GM19467 (cell line): ENCODE data around the gene FCHSD1.
"Not testable (repeated sequence)": the region's sequence is repeated elsewhere in the genome, so short reads cannot be mapped to it uniquely, and the experiment has no call there.

Experiments
- ATAC-seq: cut with Tn5 transposase; IDR thresholded peaks from one replicate; pipeline ENCODE4 v1.9.1; 2021; ENCODE audit warnings: mild to moderate bottlenecking, moderate library complexity; ENCODE audit not compliant: unreplicated experiment

FCHSD1 gene

DNA sequence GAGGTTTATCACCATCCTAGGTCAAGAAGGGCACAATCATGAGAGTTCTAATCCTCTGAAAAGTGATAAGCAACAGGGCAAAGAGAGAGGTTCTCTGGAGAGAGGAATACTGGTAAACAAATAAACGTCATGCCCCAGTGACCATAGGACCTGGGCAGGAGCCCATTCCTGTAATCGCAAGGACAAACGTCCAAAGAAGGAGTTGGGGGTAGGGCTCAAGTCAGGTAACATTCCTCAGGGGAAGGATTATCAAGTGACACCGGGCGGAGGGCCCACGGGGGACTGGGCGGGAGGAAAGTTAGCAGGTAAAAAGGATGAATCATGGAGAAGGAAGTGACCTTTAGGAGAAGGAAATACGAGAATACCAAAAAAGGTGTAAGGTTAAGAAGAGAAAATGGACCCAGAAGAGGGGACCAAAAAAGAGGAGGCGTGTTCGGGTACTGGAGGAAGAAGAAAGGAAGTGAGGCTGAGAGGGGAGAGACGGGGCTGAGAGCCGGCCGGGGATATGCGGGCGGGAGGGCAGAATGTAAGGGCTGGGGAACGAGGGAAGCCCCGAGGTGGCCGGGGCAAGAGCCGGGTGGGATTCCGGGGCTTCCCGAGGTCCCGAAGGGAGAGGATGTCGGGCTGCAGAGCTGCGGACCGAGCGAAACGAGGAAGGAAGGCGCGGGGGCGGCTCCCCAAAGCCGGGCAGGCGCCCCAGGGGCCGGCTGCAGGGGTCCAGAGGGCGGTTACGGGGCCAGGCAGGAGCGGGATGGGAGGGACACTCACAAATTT is 33.0 kb downstream of the FCHSD1 start:
- ATAC-seq: peak; percentile 28

DNA sequence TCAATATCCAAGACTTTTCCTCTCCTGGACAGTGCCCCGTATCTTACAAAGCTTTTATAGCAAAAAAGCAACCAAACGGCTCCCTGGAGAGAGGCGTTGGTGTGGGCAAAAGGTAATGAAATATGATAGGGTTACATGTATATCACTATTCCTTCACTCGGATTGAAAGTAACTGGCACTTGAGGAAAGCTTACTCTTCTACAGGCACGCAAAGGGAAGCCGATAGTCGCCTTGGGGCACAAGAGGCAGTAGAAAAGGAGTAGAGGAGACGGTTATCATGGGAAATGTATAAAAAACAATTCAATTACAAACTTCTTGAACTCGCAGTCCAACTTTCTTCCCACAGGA is 33.6 kb downstream of the FCHSD1 start:
- no peak for ATAC-seq

DNA sequence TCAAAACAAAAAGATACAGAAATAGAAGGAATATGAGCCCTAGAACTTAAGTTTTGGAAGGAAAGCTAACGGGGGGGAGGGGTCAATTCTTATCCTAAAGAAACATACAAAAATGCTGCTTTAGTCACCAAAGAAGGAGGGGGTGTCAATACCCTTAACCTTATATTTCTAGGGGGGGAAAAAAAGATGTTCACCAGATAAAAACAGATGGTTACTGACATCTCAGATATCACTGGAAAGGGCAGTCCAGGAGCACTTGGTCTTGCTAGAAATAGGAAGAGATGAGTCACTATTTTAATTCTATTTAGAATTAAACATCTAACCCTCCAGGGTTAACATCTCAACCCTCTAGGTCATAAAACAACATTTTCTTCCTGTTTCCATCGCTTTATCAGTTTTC is 34.1 kb downstream of the FCHSD1 start:
- no peak for ATAC-seq

DNA sequence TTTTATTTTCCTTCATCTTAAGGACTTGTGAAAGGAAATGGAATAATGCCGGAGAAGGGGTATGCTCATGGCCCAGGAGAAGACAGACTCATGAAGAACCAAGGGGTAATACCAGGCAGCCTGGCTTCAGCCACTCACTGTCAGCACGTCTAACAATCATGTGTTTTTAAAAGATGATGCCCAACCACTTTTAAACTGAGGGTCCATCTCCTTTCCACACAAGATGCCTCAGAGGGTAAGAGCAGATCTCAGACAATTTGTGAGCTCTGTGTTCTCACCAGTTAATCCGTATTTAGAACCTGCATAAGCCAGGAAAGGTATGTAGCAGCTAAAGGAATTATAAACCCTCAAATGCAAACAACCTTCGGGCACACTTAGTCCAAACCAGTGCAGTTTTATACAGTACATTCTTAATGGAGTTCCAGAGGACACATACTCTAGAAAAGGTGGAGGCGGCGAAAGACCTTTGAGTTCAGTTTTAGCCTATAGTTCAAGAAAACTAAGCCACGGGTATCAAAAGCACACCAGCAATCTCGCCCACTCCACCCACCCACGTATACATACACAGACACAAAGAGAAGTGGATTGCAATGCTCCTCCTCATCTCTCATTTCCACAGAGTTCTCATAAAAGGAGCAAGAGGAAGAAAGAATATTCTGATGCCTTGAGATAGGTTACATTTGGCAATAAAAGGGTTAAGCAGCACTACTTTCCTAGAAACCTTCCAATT is 35.1 kb downstream of the FCHSD1 start:
- no peak for ATAC-seq

DNA sequence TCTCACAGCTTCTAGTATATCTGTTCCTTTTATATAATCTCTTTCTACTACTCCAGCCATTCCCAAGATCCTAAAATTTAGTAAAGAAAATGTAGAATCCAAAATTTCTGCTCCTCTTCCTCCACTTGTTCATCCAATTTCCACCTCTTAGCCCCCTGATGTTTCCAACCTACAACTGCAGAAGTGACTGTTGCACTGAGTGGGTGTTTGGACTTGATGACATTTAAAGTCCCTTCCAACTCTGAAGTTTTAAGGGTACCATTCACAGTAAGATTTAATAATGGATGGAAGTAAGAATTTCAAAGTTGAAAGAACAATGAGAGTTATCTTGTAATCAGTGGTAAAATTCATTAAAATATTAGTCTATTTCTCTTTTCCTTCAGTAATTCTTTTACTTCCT is 37.9 kb downstream of the FCHSD1 start:
- ATAC-seq: no peak

DNA sequence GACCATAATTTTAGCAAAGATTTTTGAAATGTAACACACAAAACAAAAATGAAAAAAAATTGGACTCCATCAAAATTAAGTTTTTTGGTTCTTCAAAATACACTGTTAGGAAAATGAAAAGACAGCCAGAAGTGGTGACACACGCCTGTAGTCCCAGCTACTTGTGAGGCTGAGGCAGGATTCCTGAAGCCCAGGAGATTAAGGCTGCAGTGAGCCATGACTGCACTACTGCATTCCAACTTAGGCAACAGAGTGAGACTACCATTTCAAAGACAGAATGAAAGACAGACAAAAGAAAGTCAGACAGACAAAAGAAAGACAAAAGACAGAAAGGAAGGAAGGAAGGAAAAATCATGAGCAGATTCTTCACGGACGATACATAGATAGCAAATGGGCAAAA is 39.9 kb downstream of the FCHSD1 start:
- ATAC-seq: no peak

DNA sequence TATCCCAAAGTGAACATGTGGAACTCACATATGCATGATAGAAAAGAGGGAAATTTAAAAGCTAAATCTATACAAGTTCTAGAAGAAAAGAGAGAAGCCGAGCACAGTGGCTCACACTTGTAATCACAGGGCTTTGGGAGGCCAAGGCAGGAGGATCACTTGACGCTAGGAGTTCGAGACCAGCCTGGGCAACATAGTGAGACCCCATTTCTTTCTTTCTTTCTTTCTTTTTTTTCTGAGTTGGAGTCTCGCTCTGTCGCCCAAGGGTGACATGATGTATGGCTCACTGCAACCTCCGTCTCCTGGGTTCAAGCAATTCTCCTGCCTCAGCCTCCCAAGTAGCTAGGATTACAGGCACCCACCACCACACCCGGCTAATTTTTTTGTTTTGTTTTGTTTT is 41.3 kb downstream of the FCHSD1 start:
- not testable (repeated sequence) for ATAC-seq

DNA sequence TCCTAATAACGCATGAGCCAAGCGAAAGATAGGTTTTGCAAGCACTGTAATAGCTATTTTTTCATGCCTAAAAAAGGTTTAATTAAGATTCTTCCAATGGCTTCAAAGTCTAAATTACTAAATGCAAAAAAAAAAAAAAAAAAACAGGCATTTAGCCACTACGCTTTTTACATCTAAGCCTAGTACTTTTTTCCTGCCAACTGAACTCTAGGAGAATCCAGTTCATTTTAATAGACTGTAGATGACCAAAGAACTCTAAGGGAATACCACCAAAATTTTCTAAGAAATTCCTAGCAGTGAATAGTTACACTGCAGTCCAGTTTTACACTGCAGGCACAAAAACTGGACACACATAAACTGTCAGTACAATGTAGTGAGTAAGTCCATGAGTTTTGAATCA is 42.2 kb downstream of the FCHSD1 start:
- no peak for ATAC-seq

DNA sequence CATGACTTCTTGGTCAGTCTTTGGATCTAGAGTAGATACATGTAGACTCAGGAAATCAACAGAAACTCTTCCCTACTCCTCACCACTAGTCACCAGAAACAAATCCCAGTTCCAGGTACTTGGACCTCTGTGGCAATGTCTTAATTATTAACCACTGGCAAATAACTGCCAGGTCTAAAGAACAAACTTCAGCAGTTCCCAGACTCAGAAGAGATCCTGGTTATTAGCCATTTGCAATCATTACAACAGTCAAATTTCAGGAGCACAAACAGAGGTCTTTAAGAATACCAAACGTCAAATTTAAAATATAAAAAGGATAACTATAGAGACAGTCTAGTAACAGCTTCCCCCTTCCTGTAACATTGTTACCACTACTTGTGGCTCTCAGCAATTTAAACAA is 42.7 kb downstream of the FCHSD1 start:
- no peak for ATAC-seq

DNA sequence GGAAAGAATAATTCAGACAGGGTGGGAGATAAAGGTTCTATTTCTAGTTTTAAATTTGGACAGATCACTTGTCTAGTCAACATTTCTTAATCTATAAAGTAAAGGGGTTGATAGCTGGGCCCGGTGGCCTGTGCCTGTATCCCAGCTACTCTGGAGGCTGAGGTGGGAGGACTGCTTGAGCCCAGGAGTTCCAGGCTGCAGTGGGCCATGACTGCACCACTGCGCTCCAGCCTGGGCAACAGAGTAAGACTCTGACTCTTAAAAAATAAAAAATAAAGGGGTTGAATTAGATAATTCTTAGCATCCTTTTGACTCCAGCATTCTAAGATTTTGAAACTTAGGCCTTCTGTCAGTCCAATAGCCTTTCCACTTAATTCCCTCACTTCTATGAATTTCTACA is 43.2 kb downstream of the FCHSD1 start:
- no peak for ATAC-seq

DNA sequence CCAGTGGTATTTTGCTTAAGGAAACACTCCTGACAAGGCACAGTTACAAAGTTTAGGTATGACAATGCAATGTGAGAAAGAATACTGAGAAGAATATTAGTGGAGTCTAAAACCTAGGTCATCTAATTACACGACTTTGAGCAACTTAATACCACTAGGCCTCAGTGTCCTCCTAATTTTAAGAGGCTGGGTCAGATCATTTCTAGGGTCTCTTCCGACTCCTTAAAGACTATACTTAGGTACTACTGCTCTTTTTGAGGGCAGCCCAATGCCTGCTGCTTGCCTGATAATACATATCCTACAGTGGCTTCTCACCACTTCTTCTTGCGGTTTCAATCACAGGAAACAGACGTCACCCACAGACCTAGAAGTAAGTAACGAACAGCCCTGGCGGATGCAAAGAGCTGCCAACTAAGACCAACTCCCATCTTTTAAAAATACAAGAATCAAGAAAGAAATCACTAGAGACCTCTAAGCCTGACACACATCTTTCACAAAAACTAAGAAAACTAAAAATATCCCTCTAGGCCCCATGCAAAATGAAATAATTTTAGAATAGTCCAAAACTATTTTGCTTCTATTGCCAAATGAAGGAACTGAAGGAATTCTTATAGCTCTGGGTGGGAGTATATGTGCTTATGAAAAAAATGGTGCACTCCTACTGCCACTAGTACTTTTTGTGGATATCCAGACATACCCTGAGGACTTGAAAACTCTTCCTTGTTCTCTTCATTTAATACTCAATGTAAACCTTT is 45.5 kb downstream of the FCHSD1 start:
- peak; percentile 97 for ATAC-seq

DNA sequence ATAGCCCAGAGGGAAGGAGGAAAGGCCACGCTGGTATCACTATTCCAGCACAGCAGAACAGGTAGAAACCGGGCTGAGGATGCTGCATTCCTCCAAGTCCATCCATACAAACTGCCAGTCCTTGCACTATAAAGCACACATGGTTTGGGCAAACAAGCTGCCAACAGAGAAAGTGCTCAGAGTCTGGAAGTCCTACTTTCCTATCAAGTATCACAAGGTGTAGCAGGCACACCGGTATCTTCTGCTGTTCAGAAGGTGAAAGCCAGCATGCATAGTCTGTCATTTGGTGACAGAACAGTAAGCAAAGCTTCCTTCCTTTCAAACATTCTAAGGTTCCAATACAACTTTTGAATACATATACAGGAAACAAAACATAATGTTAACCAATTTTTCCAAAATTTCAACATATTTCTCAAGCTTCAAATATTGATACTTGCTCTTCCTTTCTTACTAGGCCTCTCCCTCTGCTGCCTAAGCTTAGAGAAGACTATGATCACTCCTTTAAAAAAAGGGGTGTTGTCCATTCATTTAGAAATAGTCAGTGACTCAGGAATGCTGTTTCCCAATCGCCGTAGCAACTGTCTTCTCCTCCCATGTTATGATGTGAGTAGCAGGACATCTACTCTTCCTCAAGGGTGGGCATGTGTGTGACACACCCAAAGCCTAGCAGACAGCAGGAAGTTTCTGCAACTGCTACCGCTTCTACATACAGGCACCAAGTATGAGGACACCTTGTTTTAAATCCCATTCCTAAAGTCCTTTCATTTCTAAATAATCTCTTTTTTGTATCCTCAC is 47.1 kb downstream of the FCHSD1 start:
- no peak for ATAC-seq

DNA sequence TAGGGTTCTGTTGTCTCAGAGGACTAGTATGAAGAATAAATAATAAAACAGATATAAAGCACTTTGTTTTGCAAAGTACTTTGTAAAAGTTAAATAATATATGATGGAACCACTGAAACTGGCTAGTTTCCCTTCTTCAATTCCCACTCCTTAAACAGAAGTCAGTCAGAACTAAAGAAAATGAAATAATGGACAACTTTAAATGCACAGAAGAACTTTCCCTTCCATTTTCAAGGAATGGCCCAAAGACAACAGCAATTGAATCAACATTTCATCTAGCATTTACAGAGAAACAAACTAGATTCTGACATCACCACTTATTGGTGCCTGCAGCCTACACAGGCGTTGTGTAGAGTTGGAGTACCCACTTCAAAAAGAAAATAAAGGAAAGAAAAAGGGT is 48.6 kb downstream of the FCHSD1 start:
- ATAC-seq: no peak

DNA sequence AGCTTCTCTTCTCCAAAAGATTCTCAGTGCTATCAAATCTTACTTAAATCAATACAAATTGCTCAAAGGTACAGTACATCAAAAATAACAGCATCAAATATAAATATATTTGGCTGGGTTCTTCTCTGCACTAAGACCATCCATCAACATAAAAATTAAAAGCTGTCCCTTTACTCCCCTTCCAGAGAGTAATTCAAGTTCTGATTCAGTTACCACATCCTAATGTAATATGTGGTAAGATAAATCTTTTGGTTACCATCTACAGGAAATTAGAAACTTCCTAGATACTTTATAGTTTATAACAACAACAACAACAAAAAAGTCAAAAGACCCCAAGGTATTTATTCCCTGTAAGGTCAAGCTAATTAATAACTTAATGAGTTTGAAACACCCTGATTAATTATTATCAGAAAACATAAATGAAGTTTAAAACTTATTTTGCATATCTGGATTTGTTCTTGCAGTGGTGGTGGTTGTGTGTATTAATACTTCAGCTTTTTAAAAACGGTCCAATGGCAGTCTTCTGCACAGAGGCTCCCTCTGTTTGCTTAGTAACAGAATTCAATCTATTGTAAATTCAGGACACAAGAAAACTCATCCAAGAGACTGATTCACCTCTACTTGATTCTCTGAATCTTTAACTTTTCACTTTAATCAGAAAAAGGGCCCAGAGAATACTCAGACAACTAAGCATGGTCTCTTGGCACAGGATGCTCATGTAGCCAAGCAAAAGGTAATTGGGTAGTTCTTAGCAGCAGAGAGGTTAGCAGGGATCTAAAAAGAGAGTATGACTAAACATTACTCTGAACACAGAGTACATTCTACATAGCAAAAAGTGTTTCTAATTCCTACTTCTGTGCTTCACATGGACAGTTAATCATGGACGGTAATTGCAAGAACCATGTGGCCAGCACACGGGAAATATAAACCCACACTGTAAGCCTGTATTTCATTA is 52.5 kb downstream of the FCHSD1 start:
- no peak for ATAC-seq

DNA sequence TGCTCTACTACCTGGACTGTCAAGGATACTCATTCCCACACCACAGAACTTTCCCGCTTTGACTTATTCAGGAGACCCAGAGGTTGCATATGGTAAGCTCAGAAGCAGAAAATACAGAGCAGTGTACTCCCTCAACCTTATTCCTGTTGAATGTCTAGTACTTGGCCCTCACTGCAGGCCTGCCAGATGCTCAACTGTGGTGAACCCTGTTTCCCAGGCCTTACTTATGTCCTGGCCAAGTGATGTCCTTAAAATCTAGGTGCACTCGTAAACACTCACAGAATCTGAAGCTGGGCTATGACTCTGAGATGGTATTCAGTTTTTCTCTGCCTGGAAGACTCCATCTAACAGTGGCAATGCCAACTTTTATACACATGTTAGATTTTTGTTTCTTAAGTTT is 53.4 kb downstream of the FCHSD1 start:
- ATAC-seq: no peak

DNA sequence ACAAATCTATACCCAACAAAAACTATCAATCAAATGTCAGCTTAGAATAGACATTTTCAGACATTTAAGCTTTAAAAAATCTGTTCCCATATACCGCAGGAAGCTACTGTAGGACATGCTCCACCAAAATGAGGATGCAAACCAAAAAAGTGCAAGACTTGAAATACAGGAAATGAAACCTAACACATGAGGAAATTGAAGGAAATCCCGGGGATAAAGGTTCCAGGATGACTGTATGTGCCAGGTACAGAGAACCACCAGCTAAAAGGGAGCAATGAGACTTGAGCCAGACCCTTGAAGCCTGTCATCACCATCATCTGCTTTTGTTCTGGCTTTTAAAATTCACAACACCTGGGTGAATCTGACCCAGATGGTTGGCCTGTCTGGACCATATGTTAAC is 53.8 kb downstream of the FCHSD1 start:
- ATAC-seq: no peak

DNA sequence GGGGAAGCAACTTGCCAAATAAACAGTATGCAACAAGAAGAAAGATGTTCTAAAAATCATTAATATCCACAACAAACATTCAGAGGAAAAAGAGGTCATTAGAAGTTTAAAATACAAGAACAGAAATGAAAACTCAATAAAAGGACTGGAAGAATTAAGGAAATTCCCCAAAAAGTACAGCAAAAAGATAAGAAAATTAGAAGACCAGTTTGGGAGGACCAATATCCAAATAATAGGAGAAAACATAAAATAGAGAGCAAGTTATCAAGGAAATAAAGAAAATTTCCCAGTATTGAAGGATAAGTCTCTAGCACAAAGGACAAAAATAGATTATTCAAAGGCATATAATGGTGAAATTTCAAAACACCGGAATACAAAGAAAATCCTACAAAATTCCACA is 54.4 kb downstream of the FCHSD1 start:
- ATAC-seq: no peak

DNA sequence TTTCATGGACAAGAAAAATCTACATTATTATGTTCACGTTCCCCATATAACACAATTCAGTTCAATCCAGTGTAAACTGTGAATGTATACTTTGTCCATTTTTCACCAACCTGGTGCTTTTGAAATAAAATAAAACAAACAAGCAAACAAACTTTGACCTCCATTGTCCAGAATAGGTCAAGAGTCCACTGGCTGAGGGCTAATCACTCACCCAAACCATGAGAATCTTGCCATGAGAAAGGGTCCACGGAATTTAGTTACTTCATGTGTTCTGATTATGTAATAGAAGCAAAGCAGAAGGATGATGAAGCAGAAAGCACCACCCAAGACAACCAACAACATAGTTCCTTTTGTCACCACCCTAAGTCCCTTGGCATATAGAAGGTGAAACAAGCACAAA is 61.1 kb downstream of the FCHSD1 start:
- no peak for ATAC-seq
